GM18873 (cell line): Measurements from ENCODE around the gene KHDC4.
"Not testable (repeated sequence)": the region's sequence is repeated elsewhere in the genome, so short reads cannot be mapped to it uniquely, and the experiment has no call there.

Experiments used
- ATAC-seq: cut with Tn5 transposase; IDR thresholded peaks from one replicate; pipeline ENCODE4 v1.9.1; 2021; ENCODE audit warnings: mild to moderate bottlenecking, moderate library complexity, moderate number of reproducible peaks; ENCODE audit not compliant: unreplicated experiment, low FRiP score

KHDC4 gene

DNA sequence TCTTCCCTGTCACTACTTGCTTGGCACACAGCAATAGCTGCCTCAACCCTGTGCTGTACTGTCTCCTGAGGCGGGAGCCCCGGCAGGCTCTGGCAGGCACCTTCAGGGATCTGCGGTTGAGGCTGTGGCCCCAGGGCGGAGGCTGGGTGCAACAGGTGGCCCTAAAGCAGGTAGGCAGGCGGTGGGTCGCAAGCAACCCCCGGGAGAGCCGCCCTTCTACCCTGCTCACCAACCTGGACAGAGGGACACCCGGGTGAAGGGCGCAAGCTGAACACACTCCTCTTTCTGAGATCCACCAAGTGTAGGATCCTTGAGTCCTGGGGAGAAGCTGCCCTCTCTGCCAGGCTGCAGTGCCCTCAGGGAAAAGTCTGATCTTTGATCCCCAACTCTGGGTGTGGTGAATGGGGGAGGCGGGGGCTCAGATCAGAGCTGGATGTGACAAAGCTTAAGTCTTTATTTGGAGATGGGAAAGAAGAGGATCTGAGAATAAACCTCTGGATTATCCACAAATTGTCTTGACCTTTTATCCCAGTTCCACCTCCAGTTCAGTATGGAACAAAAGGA, 8.4 kb upstream of the KHDC4 start:
- no peak for ATAC-seq

DNA sequence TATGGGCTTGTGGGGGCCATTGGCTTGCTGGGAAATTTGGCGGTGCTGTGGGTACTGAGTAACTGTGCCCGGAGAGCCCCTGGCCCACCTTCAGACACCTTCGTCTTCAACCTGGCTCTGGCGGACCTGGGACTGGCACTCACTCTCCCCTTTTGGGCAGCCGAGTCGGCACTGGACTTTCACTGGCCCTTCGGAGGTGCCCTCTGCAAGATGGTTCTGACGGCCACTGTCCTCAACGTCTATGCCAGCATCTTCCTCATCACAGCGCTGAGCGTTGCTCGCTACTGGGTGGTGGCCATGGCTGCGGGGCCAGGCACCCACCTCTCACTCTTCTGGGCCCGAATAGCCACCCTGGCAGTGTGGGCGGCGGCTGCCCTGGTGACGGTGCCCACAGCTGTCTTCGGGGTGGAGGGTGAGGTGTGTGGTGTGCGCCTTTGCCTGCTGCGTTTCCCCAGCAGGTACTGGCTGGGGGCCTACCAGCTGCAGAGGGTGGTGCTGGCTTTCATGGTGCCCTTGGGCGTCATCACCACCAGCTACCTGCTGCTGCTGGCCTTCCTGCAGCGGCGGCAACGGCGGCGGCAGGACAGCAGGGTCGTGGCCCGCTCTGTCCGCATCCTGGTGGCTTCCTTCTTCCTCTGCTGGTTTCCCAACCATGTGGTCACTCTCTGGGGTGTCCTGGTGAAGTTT, 7.8 kb upstream of the KHDC4 start:
- ATAC-seq, result no peak

DNA sequence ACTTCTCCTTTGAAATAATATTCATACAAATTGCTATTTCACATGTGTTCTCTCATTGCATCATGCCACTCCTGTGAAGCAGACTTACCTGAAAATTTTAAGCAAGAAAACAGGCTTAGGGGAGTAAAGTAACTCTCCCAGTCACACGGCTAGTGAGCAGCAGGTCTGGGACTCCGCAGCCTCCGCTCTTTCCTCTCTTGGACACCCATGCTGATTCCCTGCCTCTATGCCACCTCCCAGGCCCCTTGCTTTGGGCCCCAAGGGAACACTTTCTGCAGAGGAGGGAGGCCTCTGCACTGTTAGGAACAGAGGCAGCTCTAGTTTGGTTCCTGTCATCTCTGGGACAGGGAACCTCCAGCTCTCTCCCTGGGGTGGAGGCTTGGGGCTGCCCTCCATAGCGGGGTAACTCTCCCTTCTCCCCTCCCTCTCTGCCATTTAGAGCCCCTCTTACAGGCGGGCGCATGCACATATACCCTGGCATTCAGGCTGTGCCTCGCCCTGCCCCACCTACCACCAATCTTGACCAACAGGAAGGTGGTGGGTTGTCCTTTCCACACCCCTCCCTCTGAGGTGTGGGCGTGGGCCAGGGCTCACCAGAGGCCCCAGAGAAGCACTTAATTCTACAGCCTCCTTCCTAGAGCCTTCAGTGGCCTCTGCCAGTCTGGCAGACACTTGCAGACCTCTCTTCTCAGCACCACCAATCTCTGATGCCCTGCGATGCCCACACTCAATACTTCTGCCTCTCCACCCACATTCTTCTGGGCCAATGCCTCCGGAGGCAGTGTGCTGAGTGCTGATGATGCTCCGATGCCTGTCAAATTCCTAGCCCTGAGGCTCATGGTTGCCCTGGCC, 7.0 kb upstream of the KHDC4 start, which contains the start of gene RXFP4:
Gene RXFP4, plus strand, starts transcription at position 646 of the 852 bp plus-strand sequence. Its CDS starts 72 bp downstream, at position 718.
- ATAC-seq, result no peak

GRCh38 chr1:155940482-155940992, 6.3 kb upstream of the KHDC4 start:
- no peak for ATAC-seq

DNA sequence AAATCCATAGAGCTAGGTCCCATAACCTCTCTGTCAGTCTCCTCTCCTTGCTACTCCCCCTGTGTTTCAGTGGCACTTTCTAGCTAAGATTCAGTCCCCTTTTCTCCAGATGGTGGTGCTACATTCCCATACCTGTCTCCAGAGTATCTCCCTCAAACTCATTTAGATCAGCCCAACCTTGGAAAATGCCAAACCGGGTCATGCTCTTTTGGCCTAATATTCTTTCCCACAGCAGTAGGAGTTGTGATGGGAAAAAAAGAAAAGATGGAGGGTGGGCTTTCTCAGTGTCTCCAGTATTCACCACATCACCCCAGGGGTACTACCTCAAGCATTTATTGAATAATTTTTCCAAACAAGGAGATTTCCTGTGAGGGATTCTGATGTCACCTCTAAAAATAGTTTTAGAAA, 4.0 kb upstream of the KHDC4 start:
- no peak for ATAC-seq

- no peak for ATAC-seq
These were observed 850 bp upstream of the KHDC4 start for GRCh38 chr1:155934936-155935590.

- ATAC-seq, result no peak
These were observed 569 bp downstream of the KHDC4 start for GRCh38 chr1:155933591-155934096.

DNA sequence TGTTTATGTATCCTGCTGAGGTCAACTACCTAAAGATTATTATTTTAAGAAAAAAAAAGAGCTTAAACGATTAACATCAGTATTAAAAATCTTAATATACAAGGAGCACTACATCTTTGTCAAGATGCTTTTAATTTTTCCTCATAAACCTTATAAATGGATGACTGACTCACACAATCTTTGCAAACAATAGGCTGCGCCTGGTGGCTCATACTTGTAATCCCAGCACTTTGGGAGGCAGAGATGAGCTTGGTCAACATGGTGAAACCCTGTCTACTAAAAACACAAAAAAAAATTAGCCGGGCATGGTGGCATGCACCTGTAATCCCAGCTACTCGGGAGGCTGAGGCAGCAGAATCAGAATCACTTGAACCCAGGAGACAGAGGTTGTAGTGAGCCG, 1.7 kb downstream of the KHDC4 start:
- ATAC-seq, result no peak

GRCh38 chr1:155932081-155932480, 2.1 kb downstream of the KHDC4 start:
- no peak for ATAC-seq

GRCh38 chr1:155931332-155932038, 2.7 kb downstream of the KHDC4 start:
- no peak for ATAC-seq

GRCh38 chr1:155930725-155931124, 3.5 kb downstream of the KHDC4 start:
- not testable (repeated sequence) for ATAC-seq

- ATAC-seq, result no peak
These were observed 5.2 kb downstream of the KHDC4 start for GRCh38 chr1:155929057-155929456.

- ATAC-seq, result no peak
These were observed 8.7 kb downstream of the KHDC4 start for GRCh38 chr1:155925506-155925905.

DNA sequence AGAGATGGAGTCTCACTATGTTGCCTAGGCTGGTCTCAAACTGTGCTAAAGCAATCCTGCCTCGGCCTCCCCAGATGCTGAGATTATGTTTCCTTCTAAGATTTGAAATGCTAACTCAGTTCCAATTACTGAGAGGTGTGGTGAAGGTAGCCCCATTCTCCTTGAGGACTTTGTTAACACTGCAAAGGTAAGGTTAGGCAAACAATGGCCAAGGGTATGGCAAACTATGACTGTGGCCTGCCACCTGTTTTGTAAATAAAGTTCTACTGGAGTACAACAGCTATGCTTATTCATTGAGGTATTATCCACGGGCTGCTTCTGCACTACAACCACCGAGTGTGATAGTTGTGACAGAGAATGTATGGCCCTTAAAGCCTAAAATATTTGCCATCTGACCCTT, 13.5 kb downstream of the KHDC4 start:
- no peak for ATAC-seq

GRCh38 chr1:155919801-155920200, 14.4 kb downstream of the KHDC4 start:
- no peak for ATAC-seq

DNA sequence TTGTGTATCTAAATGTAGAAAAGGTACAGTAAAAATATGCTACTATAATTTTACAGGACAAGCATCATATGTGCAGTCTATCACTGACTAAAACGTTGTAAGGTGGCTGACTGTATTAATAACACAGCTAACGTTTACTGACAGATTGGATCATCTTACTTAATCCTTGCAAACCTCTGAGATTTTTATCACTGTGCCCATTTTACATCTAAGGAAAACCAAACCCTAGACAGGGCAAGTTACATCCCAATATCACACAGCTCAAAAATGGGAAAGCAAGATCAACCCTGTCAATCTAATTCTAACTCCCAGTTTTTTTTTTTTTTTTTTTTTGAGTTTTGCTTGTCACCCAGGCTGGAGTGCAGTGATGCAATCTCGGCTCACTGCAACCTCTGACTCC, 15.6 kb downstream of the KHDC4 start:
- no peak for ATAC-seq

DNA sequence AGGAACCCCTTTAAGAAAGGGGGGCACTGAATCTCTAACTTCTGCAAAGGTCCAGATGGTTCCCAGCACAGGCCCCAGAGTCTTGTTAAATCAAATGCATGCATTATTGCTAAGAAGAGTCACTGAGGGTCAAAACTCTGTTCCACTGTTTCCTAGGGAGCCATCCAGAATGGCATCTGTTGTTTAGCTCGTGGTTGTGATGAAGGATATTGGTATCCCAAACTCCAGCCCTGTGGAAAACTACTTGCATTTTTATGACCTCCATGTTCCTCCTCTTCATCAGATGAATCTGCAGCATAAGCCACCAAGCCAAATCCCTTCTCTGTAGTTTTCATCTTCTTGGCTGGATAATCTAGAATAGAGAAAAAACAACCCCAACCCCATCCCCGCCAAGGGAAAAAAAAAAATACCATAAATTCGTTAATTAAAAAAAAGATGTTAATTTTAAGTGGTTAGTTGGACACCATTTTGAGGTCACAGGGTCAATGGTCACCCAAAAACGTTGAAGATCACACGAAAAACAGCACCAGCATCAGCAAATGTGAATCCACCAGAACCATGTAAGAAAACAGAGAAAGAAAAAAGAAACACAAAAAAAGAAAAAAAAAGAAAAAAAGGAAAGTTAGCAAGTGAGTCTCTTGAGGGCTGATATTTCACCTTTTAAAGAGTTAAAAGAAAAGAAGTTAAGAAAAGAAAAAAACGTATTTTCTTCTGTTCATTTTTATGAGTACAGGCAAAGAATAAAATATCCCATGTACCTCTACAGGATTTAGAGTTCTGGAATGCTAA, 20.1 kb downstream of the KHDC4 start:
- ATAC-seq, result no peak

GRCh38 chr1:155912056-155912536, 22.1 kb downstream of the KHDC4 start:
- no peak for ATAC-seq
